Peyer's patch (tissue), 4 donors: Measurements from ENCODE around the gene CATSPERD. TPM values are rescaled to one million over a fixed set of nuclear protein-coding genes. Genes with fewer than 3 reads are reported as not detected.

Experiments used
- DNase-seq, 3 donors: peaks; one replicate each; pipeline ENCODE4 v3.0.0-alpha.2; 2017 to 2019
- H3K27ac ChIP-seq, 4 donors: fragments of 200-600 bp; sonication (generic); one replicate each; pipeline ENCODE4 v1.5.1; 2016 to 2019
- H3K27me3 ChIP-seq, 2 donors: fragments of 200-600 bp; sonication (generic); one replicate each; pipeline ENCODE4 v1.5.1; 2019
- H3K36me3 ChIP-seq, 3 donors: fragments of 200-600 bp; sonication (generic); one replicate each; pipeline ENCODE4 v1.5.1; 2016 to 2019
- H3K4me1 ChIP-seq, 4 donors: fragments of 200-600 bp; sonication (generic); one replicate each; pipeline ENCODE4 v1.5.1; 2016 to 2019
- H3K4me3 ChIP-seq, 4 donors: fragments of 200-600 bp; sonication (generic); 1 replicate in 3 of 4; 2 replicates in 1 of 4; pipeline ENCODE4 v1.5.1; 2016 to 2019; ENCODE audit warnings: mild to moderate bottlenecking in 1 of 4
- H3K9me3 ChIP-seq, 4 donors: fragments of 200-600 bp; sonication (generic); one replicate each; pipeline ENCODE4 v1.5.1; 2016 to 2019; ENCODE audit warnings: mild to moderate bottlenecking in 1 of 4
- POLR2A ChIP-seq, 2 donors: fragments of 450-650 bp; IDR thresholded peaks; one replicate each; pipeline ENCODE4 v1.5.1; 2017; ENCODE audit warnings: antibody characterized with exemption in 2 of 2, mild to moderate bottlenecking in 2 of 2, moderate library complexity in 2 of 2
- total RNA-seq, 4 donors: library from RNA; depleted of rRNA; stranded (reverse); fragments of >200 nt; gene quantifications; one replicate each; pipeline ENCODE4 v1.1.0, GENCODE V29; 2016
- TF ChIP-seq, protein P1 (sequence below), 6 experiments: fragments of 450-650 bp in 4 of 6; fragments of 200-600 bp in 2 of 6; sonication (generic) in 1 of 6; IDR thresholded peaks; one replicate each; pipeline ENCODE4 v1.5.1; 2017 to 2019; ENCODE audit warnings: antibody characterized with exemption in 6 of 6, mild to moderate bottlenecking in 3 of 6, moderate library complexity in 1 of 6

CATSPERD gene
- total RNA-seq, 4 donors from 2014 or later: not detected

DNA sequence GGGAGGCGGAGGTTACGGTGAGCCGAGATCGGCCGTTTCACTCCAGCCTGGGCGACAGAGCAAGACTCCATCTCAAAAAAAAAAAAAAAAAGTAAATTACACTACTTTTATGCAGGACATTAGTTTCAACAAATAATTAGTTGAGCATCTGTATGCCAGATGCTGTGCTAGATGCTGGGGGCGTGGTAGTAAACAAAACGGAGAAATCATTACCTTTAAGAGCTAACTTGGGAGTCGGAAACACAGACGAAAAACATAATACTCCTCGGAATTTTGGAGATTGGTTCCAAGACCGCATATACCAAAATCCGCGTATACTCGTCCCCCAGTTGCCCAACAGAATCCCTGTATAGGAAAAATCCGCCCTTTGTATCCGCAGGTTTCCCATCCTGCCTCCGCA is 71.8 kb downstream of the CATSPERD start:
- H3K4me3 ChIP-seq: no peak overlapping the region
- H3K27me3 ChIP-seq: no peaks in the 10 kb centered on the region
- H3K9me3 ChIP-seq: no peaks in the 10 kb centered on the region
- peaks cover 0 to 27% (median 0%) of the 10 kb centered on the region in 3 donors for H3K36me3 ChIP-seq
- DNase-seq: no peak
- peaks cover 0 to 7% (median 3%) of the 10 kb centered on the region in 4 donors for H3K4me1 ChIP-seq
- TF ChIP-seq POLR2A (IDR thresholded peaks at IDR 0.05): no peak
- TF ChIP-seq, protein P1, sequence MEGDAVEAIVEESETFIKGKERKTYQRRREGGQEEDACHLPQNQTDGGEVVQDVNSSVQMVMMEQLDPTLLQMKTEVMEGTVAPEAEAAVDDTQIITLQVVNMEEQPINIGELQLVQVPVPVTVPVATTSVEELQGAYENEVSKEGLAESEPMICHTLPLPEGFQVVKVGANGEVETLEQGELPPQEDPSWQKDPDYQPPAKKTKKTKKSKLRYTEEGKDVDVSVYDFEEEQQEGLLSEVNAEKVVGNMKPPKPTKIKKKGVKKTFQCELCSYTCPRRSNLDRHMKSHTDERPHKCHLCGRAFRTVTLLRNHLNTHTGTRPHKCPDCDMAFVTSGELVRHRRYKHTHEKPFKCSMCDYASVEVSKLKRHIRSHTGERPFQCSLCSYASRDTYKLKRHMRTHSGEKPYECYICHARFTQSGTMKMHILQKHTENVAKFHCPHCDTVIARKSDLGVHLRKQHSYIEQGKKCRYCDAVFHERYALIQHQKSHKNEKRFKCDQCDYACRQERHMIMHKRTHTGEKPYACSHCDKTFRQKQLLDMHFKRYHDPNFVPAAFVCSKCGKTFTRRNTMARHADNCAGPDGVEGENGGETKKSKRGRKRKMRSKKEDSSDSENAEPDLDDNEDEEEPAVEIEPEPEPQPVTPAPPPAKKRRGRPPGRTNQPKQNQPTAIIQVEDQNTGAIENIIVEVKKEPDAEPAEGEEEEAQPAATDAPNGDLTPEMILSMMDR (IDR thresholded peaks at IDR 0.05): no peak
- no peak overlapping the region for H3K27ac ChIP-seq

DNA sequence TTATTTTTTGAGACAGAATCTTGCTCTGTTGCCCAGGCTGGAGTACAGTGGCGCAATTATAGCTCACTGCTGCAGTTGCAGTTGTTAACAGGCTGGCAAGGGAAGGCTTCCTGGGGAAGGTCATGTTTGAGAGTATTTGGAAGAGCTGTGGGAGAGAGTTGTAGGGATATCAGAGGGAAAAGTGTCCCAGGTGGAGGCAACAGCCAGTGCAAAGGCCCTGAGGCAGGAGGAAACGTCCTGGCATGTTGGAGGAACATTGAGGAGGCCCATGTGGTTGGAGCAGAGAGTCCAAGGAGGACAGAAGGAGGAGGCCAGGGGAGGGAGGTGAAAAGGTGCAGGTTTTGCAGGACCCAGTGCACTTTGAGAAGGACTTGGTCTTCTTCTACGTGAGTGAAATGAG is 72.8 kb downstream of the CATSPERD start:
- H3K27ac ChIP-seq: no peak overlapping the region
- TF ChIP-seq, protein P1 (IDR thresholded peaks at IDR 0.05): no peak
- TF ChIP-seq POLR2A (IDR thresholded peaks at IDR 0.05): no peak
- no peak for DNase-seq
- H3K36me3 ChIP-seq: peaks cover 0 to 18% (median 0%) of the 10 kb centered on the region in 3 donors
- H3K4me3 ChIP-seq: no peak overlapping the region
- peaks cover 0 to 7% (median 3%) of the 10 kb centered on the region in 4 donors for H3K4me1 ChIP-seq
- H3K27me3 ChIP-seq: no peaks in the 10 kb centered on the region
- H3K9me3 ChIP-seq: no peaks in the 10 kb centered on the region

DNA sequence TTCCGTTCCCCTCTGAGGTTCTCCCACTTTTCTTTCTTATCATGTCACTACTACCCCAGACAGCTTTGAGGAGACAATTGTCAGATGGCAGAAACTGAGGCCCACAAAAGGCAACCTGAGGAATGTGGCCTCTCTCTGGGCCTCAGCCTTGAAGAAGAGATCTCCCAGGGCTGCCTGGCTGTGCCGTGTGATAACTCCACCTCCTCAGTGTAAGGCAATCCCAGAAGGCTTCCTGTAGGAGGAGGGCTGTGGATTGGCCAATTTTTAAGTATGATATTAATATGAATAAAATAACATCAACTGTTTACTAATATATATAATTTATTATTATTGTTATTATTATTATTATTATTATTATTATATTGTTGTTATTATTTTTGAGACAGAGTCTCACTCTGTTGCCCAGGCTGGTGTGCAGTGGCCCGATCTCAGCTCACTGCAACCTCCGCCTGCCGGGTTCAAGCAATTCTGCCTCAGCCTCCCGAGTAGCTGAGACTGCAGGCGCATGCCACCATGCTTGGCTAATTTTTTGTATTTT is 75.0 kb downstream of the CATSPERD start:
- TF ChIP-seq POLR2A (IDR thresholded peaks at IDR 0.05): no peak
- TF ChIP-seq, protein P1 (IDR thresholded peaks at IDR 0.05): no peak
- Histone ChIP-seq H3K27me3 (no peaks in the 10 kb centered on the region), H3K9me3 (no peaks in the 10 kb centered on the region), H3K27ac (no peak overlapping the region), H3K4me3 (no peak overlapping the region), H3K36me3 (no peaks in the 10 kb centered on the region), H3K4me1 (peaks cover 0 to 7% (median 0%) of the 10 kb centered on the region in 4 donors)
- DNase-seq: no peak

DNA sequence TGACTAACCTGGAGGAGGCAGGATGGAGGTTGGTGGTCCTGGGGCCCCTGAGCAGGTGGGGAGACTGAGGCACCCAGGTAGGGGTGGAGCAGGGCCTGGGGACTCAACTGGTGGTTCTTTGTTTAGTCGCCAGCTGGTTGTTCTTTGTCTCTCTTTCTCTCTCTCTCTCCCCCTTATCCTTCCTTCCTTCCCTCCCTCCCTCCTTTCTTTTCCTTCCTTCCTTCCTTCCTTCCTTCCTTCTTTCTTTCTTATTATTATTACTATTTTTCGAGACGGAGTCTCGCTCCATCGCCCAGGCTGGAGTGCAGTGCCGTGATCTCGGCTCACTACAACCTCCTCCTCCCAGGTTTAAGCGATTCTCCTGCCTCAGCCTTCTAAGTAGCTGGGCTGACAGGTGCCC is 77.8 kb downstream of the CATSPERD start:
- no peak overlapping the region for H3K27ac ChIP-seq
- H3K27me3 ChIP-seq: no peaks in the 10 kb centered on the region
- peaks cover 0 to 28% (median 0%) of the 10 kb centered on the region in 4 donors for H3K4me1 ChIP-seq
- no peaks in the 10 kb centered on the region for H3K36me3 ChIP-seq
- DNase-seq: no peak
- TF ChIP-seq, protein P1 (IDR thresholded peaks at IDR 0.05): no peak
- no peak for TF ChIP-seq POLR2A (IDR thresholded peaks at IDR 0.05)
- no peak overlapping the region for H3K4me3 ChIP-seq
- H3K9me3 ChIP-seq: no peaks in the 10 kb centered on the region

DNA sequence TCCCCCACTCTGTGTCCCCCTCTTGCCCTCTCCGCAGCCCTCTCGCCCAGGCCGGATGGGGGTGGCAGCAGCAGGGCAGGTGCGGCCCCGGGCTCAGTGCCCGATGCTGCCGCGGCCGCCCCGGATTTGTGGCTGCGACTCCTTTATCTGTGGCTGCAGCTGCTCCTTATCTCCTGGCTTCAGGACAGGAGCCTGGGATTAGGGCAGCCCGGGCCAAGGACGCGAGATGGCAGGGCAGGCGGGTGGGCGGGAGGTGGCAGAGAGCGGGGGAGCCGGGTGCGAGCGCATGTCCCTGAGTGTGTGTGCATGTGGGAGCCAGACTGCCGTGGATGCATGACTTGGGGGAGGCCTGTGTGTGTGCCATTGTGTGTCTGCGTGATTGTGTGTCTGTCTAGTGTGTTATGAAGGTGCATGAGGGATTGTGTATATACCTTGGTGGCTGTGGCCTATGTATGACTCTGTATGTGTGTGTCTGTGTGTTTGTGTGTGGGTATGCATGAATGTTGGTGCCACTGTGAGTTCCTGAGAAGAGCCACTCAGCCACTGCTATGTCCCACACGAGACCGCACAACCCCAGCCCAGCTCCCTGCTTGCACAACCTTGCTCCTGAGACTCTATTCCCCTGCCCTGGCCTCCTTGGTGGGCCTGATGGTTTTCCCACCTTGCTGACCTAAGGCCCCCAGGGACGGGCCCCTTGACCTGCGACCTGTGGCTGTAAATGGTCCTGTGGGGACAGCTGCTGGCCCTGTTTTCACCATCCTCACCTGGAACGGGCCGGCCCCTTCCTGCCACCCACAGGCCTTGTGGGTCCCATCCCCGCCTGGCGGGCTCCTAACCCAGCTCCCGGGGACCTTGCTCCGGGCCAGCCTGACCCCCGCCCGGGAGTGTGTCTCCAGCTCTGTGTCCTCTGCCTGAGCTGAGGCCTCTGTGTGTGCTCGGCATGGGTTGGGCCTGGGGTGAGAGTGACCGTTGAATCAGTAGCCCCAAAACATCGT is 79.1 kb downstream of the CATSPERD start:
- Histone ChIP-seq H3K9me3 (peaks cover 0 to 3% (median 0%) of the 10 kb centered on the region in 4 donors), H3K4me1 (peaks cover 4 to 40% (median 10%) of the 10 kb centered on the region in 4 donors), H3K4me3 (no peak overlapping the region), H3K36me3 (no peaks in the 10 kb centered on the region), H3K27ac (no peak overlapping the region), H3K27me3 (no peaks in the 10 kb centered on the region)
- no peak for TF ChIP-seq POLR2A (IDR thresholded peaks at IDR 0.05)
- TF ChIP-seq, protein P1 (IDR thresholded peaks at IDR 0.05): no peak
- DNase-seq: no peak
